Sciatic nerve (tissue), 2 donors: ENCODE data around the gene MRPL45. TPM values are rescaled to one million over a fixed set of nuclear protein-coding genes. Genes with fewer than 3 reads are reported as not detected.

Experiments
- ATAC-seq: fragments of 200-7000 bp; cut with Tn5 transposase; one replicate; pipeline ENCODE4 v1.9.1; 2020; ENCODE audit warnings: mild to moderate bottlenecking, moderate library complexity
- DNase-seq: peaks from one replicate; pipeline ENCODE4 v3.0.0-alpha.2; 2020; ENCODE audit warnings: low spot score
- intact Hi-C: fragments of 100-400 bp; cut with DNase I; formaldehyde crosslinking; loops from one replicate; pipeline ENCODE4 v1.14.2; 2022
- total RNA-seq: library from RNA; stranded (reverse); fragmentation: NEBNext Ultra II Directional; extraction: Animal tissue kit (Norgen Biotek cat#: 25700); gene quantifications from one replicate; pipeline ENCODE4 v1.2.1, GENCODE V29; 2021
- donor health status: DM: no; HTN: no; CAD: no.
- donor health status: DM: no; HTN: no; CAD: no.

Gene MRPL45
- total RNA-seq, 1 donor from 2014 or later: 21.8 TPM

- intact Hi-C loops: no loop called here
- no peak for DNase-seq
- ATAC-seq: no peak
These were observed 64.9 kb downstream of the MRPL45 start for GRCh38 chr17:38361694-38362465.

GRCh38 chr17:38363016-38363415 is 66.0 kb downstream of the MRPL45 start:
- intact Hi-C loops: no loop called here
- DNase-seq: no peak
- ATAC-seq: no peak

DNA sequence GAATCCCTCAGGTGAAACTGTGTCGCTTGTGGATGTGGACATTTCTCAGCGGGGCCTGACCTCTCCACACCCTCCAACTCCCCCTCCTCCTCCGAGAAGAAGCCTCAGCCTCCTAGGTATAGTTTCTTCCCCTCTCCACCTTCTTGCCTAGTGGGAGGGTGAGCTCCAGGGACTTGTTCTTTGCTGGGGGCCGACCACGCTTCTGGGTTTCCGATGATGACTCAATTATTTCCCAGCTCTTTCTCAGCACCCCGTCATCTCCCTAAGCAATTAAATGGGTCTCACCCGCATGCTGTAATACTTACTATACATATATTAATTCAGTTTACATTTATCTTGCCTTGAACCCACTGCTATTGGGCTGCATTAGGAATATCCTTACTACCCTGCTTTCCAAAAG is 67.8 kb downstream of the MRPL45 start:
- intact Hi-C loops: no loop called here
- ATAC-seq (no peak), DNase-seq (no peak)

GRCh38 chr17:38369124-38369886 is 72.3 kb downstream of the MRPL45 start:
- intact Hi-C loops: no loop called here
- ATAC-seq: no peak
- no peak for DNase-seq

Other genes starting within 250 kb of the MRPL45 start
- not detected for gene TBC1D3C, start 228.5 kb upstream of the MRPL45 start, total RNA-seq
- gene TBC1D3E, start 169.2 kb upstream of the MRPL45 start, total RNA-seq: not detected
- gene TBC1D3, start 104.6 kb upstream of the MRPL45 start, total RNA-seq: not detected
- gene GPR179, start 46.8 kb downstream of the MRPL45 start, total RNA-seq: 0.22 TPM
- 24.6 TPM for gene SOCS7, start 54.7 kb downstream of the MRPL45 start, total RNA-seq
- gene ARHGAP23, start 131.3 kb downstream of the MRPL45 start, total RNA-seq: 154 TPM